Mesendoderm (in vitro differentiated cells): ENCODE measurements around the gene TBX15.

Experiments used
- DNase-seq: peaks from one replicate; pipeline ENCODE4 v3.0.0; 2013
- H2AK5ac ChIP-seq: 2 replicates; pipeline ENCODE4 v1.6.1; 2013; ENCODE audit warnings: low read length, inconsistent platforms
- H2BK120ac ChIP-seq: 2 replicates; pipeline ENCODE4 v1.6.1; 2013; ENCODE audit warnings: low read depth, mild to moderate bottlenecking, low read length, moderate library complexity, mixed read lengths
- H2BK15ac ChIP-seq: replicated peaks from 2 replicates; pipeline ENCODE4 v1.6.1; 2013; ENCODE audit warnings: low read depth, mild to moderate bottlenecking, moderate library complexity
- H2BK5ac ChIP-seq: 2 replicates; pipeline ENCODE4 v1.6.1; 2013; ENCODE audit warnings: low read length, inconsistent platforms
- H3K18ac ChIP-seq: 2 replicates; pipeline ENCODE4 v1.6.1; 2013; ENCODE audit warnings: mild to moderate bottlenecking, low read length, mixed read lengths
- H3K23ac ChIP-seq: one replicate; pipeline ENCODE4 v1.6.1; 2013; ENCODE audit warnings: low read length
- H3K27ac ChIP-seq: 2 replicates; pipeline ENCODE4 v1.5.1; 2013; ENCODE audit warnings: low read depth, mild to moderate bottlenecking, inconsistent platforms, low read length, moderate library complexity
- H3K27me3 ChIP-seq: 2 replicates; pipeline ENCODE4 v1.6.1; 2013; ENCODE audit warnings: low read length, control low read depth, mild to moderate bottlenecking, inconsistent platforms; ENCODE audit not compliant: insufficient read depth, poor library complexity
- H3K36me3 ChIP-seq: 2 replicates; pipeline ENCODE4 v1.6.1; 2013; ENCODE audit warnings: low read length, inconsistent platforms; ENCODE audit not compliant: control insufficient read depth, insufficient read depth
- H3K4ac ChIP-seq: one replicate; pipeline ENCODE4 v1.6.1; 2013; ENCODE audit warnings: low read depth, mild to moderate bottlenecking, low read length, moderate library complexity
- H3K4me1 ChIP-seq: 2 replicates; pipeline ENCODE4 v1.6.1; 2013; ENCODE audit warnings: low read depth, low read length, inconsistent platforms; ENCODE audit not compliant: control insufficient read depth
- H3K4me2 ChIP-seq: 2 replicates; pipeline ENCODE4 v1.6.1; 2013; ENCODE audit warnings: low read length
- H3K4me3 ChIP-seq: 2 replicates; pipeline ENCODE4 v1.5.1; 2013; ENCODE audit warnings: mild to moderate bottlenecking, low read length
- H3K56ac ChIP-seq: one replicate; pipeline ENCODE4 v1.6.1; 2013; ENCODE audit warnings: low read length
- H3K79me1 ChIP-seq: 2 replicates; pipeline ENCODE4 v1.6.1; 2013; ENCODE audit warnings: low read length, inconsistent platforms
- H3K79me2 ChIP-seq: 2 replicates; pipeline ENCODE4 v1.6.1; 2013; ENCODE audit warnings: mild to moderate bottlenecking, low read length; ENCODE audit not compliant: control insufficient read depth, insufficient read depth
- H3K9ac ChIP-seq: 2 replicates; pipeline ENCODE4 v1.6.1; 2013; ENCODE audit warnings: low read length, inconsistent platforms
- H4K5ac ChIP-seq: one replicate; pipeline ENCODE4 v1.6.1; 2013; ENCODE audit warnings: low read length
- H4K8ac ChIP-seq: one replicate; pipeline ENCODE4 v1.6.1; 2013; ENCODE audit warnings: low read depth, mild to moderate bottlenecking, control low read depth, low read length, moderate library complexity
- WGBS: extraction: QIAGEN DNeasy Blood & Tissue Kit; methylation state at CpG from one replicate; pipeline ENCODE4 v1.1.7; 2013; ENCODE audit warnings: low lambda C conversion rate, missing lambda C conversion rate; ENCODE audit not compliant: insufficient coverage; ENCODE audit errors: extremely low coverage; 5-methylcytosine and 5-hydroxymethylcytosine counted together

Gene TBX15

GRCh38 chr1:119004129-119004527 lies 16.0 kb upstream of the TBX15 start:
- no CpG with 5 or more reads among the region's 5 CpGs for WGBS
- Histone ChIP-seq H3K9ac (no peak overlapping the region), H3K18ac (no peak overlapping the region), H3K56ac (no peak overlapping the region), H3K79me1 (no peaks in the 10 kb centered on the region), H3K4me3 (no peak overlapping the region), H3K27me3 (peaks cover 79% of the 10 kb centered on the region), H2AK5ac (no peak overlapping the region), H3K79me2 (no peaks in the 10 kb centered on the region), H2BK120ac (no peak overlapping the region), H3K36me3 (no peaks in the 10 kb centered on the region), H3K4ac (no peak overlapping the region), H3K4me1 (peaks cover 3% of the 10 kb centered on the region), H3K23ac (no peak overlapping the region), H4K5ac (no peak overlapping the region), H3K4me2 (no peak overlapping the region), H4K8ac (no peak overlapping the region), H3K27ac (no peak overlapping the region), H2BK15ac (no peak overlapping the region), H2BK5ac (no peak overlapping the region)
- DNase-seq = no peak

- no peak overlapping the region for H3K56ac ChIP-seq
- H3K79me2 ChIP-seq = no peaks in the 10 kb centered on the region
- H2BK15ac ChIP-seq = no peak overlapping the region
- no peaks in the 10 kb centered on the region for H3K36me3 ChIP-seq
- H4K5ac ChIP-seq = no peak overlapping the region
- H3K27me3 ChIP-seq = peaks cover 84% of the 10 kb centered on the region
- no peak overlapping the region for H3K4ac ChIP-seq
- H3K9ac ChIP-seq = no peak overlapping the region
- no peak overlapping the region for H2BK5ac ChIP-seq
- H3K4me2 ChIP-seq = no peak overlapping the region
- H3K4me3 ChIP-seq = no peak overlapping the region
- DNase-seq = peak; percentile 21
- no peak overlapping the region for H3K23ac ChIP-seq
- no peak overlapping the region for H4K8ac ChIP-seq
- no peak overlapping the region for H2AK5ac ChIP-seq
- no CpG with 5 or more reads among the region's 14 CpGs for WGBS
- no peak overlapping the region for H2BK120ac ChIP-seq
- no peak overlapping the region for H3K27ac ChIP-seq
- H3K4me1 ChIP-seq = peaks cover 3% of the 10 kb centered on the region
- no peak overlapping the region for H3K18ac ChIP-seq
- no peaks in the 10 kb centered on the region for H3K79me1 ChIP-seq
Measured at GRCh38 chr1:119003413-119004128, 15.4 kb upstream of the TBX15 start.

- Histone ChIP-seq H2AK5ac (no peak overlapping the region), H2BK120ac (no peak overlapping the region), H3K9ac (no peak overlapping the region), H3K36me3 (no peaks in the 10 kb centered on the region), H3K4ac (no peak overlapping the region), H2BK5ac (no peak overlapping the region), H3K18ac (no peak overlapping the region), H3K27ac (no peak overlapping the region), H3K27me3 (peaks cover 85% of the 10 kb centered on the region), H3K79me2 (no peaks in the 10 kb centered on the region), H3K23ac (no peak overlapping the region), H3K79me1 (no peaks in the 10 kb centered on the region), H4K8ac (no peak overlapping the region), H3K4me2 (no peak overlapping the region), H3K4me3 (no peak overlapping the region), H3K56ac (peak overlapping the region; percentile 7), H4K5ac (no peak overlapping the region), H3K4me1 (peaks cover 3% of the 10 kb centered on the region), H2BK15ac (no peak overlapping the region)
- no CpG with 5 or more reads among the region's 16 CpGs for WGBS
- peak; percentile 60 for DNase-seq
Measured at GRCh38 chr1:119002028-119002686, 14.0 kb upstream of the TBX15 start.

- H4K5ac ChIP-seq = no peak overlapping the region
- H3K79me1 ChIP-seq = no peaks in the 10 kb centered on the region
- no peak overlapping the region for H3K23ac ChIP-seq
- peaks cover 85% of the 10 kb centered on the region for H3K27me3 ChIP-seq
- no peak overlapping the region for H3K56ac ChIP-seq
- peaks cover 3% of the 10 kb centered on the region for H3K4me1 ChIP-seq
- H3K9ac ChIP-seq = no peak overlapping the region
- no CpG with 5 or more reads among the region's 49 CpGs for WGBS
- no peak overlapping the region for H3K18ac ChIP-seq
- no peak overlapping the region for H2BK15ac ChIP-seq
- H3K4me3 ChIP-seq = no peak overlapping the region
- DNase-seq = no peak
- no peak overlapping the region for H2BK5ac ChIP-seq
- H2AK5ac ChIP-seq = no peak overlapping the region
- peak overlapping the region; percentile 57 for H3K4me2 ChIP-seq
- H3K27ac ChIP-seq = no peak overlapping the region
- H3K4ac ChIP-seq = no peak overlapping the region
- no peak overlapping the region for H2BK120ac ChIP-seq
- H3K79me2 ChIP-seq = no peaks in the 10 kb centered on the region
- no peaks in the 10 kb centered on the region for H3K36me3 ChIP-seq
- no peak overlapping the region for H4K8ac ChIP-seq
Measured at GRCh38 chr1:119001181-119002027, 13.3 kb upstream of the TBX15 start.

GRCh38 chr1:119000371-119001180 lies 12.4 kb upstream of the TBX15 start:
- WGBS = no CpG with 5 or more reads among the region's 44 CpGs
- DNase-seq = peak; percentile 62
- no peak overlapping the region for H2BK5ac ChIP-seq

More at GRCh38 chr1:119000371-119001180, 12.4 kb upstream of the TBX15 start:
- H3K4me1 ChIP-seq = peaks cover 3% of the 10 kb centered on the region
- no peak overlapping the region for H2BK15ac ChIP-seq
- no peak overlapping the region for H2BK120ac ChIP-seq
- H2AK5ac ChIP-seq = no peak overlapping the region
- no peak overlapping the region for H4K8ac ChIP-seq
- no peak overlapping the region for H3K23ac ChIP-seq
- peak overlapping the region; percentile 49 for H3K56ac ChIP-seq
- no peaks in the 10 kb centered on the region for H3K36me3 ChIP-seq
- peak overlapping the region; percentile 57 for H3K4me2 ChIP-seq
- H3K4ac ChIP-seq = no peak overlapping the region
- no peak overlapping the region for H4K5ac ChIP-seq
- H3K27ac ChIP-seq = no peak overlapping the region
- no peaks in the 10 kb centered on the region for H3K79me2 ChIP-seq
- H3K27me3 ChIP-seq = peaks cover 85% of the 10 kb centered on the region
- peak overlapping the region; percentile 8 for H3K9ac ChIP-seq
- no peaks in the 10 kb centered on the region for H3K79me1 ChIP-seq
- H3K4me3 ChIP-seq = peak overlapping the region; percentile 22
- H3K18ac ChIP-seq = no peak overlapping the region
